NCI-H748 treated with DMSO at 0.1 percent for 48 hours (cell line): Measurements from ENCODE around the gene TMEM18.
"Not testable (repeated sequence)": the region's sequence is repeated elsewhere in the genome, so short reads cannot be mapped to it uniquely, and the experiment has no call there.

Source experiments
- DNase-seq: peaks from one replicate; lab custom pipeline; 2025; lab: John Stamatoyannopoulos, UW

The TMEM18 gene

DNA sequence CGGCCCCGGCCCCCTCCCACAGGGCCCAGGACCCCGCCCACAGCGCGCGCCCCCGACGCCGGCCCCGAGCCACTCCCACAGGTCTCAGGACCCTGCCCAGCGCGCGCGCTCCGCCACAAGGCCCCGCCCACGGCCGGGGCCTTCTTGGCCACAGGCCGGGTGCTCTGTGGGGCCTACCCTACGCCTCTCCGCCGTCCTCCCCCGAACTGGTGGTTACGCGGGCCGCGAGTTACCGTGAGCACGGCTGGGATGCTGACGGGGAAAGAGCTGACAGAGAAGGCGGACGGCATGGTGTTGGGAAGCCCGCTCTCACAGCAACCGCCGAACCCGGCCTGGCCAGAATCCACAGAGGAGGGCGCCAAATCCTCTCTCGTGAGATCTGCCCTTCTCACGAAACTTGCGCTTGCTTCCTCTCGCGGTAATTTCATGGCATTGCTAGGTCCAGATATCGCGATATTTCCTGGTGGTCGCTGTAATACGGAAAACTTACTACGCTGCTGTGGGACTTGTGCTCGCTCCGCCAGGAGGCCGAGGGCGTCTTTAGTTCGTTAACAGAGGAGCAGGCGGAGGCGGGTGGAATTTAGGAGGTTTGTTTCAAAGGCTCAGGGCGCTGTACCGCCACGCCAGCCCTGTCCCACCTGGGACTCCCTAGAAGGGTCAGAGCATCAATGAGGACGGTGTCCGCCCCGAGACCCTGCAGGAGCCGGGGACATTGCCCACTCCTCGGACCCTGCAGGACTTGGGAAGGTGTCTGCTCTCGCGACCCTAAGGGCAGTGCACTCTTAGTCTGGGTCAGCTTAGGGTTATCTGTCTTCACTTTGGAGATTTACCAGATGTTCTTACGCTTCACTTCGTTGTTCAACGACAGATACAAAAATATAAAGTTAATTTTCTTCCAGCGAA, at the start of gene TMEM18:
TMEM18 (minus strand) TSS at position 351 of the 903 bp plus-strand sequence; CDS start at position 290, 61 bp downstream.
- peak; percentile 95 for DNase-seq

GRCh38 chr2:726169-726568, 49.0 kb upstream of the TMEM18 start:
- no peak for DNase-seq

- DNase-seq: no peak
Observed at GRCh38 chr2:725468-725867, 48.3 kb upstream of the TMEM18 start.

DNA sequence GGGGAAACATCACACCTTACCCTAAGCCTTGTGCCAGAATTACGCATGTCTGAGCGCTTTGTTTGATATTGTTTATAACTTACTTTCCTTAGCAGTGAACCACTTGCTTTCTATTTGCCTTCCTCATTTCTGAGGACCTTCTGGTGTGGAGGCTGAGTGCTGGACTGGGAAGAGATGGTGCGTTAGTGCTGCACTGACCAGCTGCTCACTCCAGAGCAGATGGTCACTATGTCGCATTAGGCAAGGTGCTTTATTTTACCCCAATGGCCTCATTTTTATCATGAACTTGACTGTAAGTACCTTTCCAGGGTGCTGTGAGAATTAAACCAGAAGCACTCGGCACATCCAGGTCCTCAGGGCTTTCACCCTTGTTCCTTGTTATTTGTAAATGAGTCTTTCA, 46.6 kb upstream of the TMEM18 start:
- DNase-seq: no peak

- DNase-seq: no peak
Observed at GRCh38 chr2:720842-721241, 43.6 kb upstream of the TMEM18 start.

- no peak for DNase-seq
Observed at GRCh38 chr2:719734-720133, 42.5 kb upstream of the TMEM18 start.

DNA sequence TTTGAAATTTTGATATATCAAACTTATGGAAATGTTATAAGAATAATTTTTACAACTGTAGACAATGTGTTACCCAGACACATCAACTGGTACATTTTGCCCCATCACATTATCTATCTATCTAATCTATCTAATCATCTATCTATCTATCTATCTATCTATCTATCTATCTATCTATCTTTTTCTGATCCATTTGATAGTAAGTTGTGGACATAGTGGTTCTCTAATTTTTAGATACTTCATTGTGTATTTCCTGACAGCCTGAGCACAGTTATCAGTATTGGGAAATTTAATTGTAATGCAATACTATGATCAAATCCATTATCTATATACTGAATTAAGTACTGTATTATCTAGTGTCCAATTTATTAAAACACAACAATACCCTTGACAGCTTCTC, 42.0 kb upstream of the TMEM18 start:
- DNase-seq: no peak

DNA sequence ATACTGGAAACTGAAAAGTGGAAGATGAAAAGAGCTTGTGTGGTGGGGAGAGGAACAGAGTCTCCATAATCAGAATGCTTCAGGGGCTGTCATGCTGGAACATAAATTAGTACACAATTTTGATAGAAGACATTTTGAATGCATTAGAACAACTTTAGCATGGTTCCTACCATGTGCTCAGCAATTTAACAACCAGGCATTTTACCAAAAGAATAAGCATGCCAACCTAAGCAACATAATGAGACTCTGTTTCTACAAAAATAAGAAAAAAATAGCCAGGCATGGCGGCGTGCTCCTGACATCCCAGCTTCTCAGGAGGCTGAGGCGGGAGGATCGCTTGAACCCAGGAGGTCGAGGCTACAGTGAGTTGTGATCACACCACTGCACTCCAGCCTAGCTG, 40.5 kb upstream of the TMEM18 start:
- DNase-seq: no peak

DNA sequence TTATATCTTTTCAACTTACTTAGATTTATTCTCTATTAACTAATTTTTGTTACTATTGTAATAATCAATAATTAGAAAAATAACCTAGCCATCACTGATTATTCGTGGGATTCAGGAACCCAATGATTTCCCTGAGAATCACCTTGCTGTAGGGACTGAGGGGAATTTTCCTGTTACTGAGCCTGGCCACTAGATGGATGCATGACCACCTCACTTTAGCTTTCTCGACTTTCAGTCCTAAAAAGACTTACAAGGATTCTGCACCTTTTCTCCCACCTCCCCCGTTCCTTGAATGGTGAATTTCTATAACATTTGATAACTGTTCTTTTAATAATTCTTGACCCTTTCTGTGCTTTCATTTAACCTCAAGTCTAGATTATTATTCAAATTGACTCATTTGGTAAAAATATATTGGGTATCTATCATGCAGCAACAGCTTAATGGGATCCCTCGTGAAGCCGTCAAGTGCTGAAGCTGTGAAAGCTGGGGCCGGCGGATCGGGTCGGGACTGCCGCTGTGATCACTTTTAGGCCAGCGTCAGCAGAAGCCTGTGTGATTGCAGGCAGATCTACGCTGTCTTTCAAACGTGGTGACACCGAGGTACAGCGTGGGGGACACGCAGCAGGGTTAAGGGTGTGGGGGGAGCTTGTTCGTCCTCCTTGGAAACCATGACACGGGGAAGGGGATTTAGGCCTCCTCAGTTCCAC, 38.8 kb upstream of the TMEM18 start:
- DNase-seq: peak; percentile 29

DNA sequence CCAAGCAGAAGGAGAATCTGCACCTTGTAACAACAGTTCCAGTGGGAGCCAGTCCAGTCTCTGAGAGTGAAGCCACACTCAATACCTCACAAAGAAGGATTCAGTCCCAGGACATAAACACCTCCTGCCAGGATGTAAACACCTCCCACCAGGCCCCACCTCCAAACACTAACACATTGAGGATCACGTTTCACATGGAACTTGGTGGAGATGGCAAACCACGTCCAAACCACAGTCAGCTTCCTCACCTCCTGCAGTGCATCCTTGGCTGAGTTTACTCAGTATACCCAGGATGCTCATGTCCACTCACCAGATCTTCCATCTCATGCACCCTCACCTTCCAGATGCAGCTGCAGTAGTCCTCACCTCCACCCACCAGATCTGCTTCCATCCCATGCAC, 37.8 kb upstream of the TMEM18 start:
- no peak for DNase-seq

DNA sequence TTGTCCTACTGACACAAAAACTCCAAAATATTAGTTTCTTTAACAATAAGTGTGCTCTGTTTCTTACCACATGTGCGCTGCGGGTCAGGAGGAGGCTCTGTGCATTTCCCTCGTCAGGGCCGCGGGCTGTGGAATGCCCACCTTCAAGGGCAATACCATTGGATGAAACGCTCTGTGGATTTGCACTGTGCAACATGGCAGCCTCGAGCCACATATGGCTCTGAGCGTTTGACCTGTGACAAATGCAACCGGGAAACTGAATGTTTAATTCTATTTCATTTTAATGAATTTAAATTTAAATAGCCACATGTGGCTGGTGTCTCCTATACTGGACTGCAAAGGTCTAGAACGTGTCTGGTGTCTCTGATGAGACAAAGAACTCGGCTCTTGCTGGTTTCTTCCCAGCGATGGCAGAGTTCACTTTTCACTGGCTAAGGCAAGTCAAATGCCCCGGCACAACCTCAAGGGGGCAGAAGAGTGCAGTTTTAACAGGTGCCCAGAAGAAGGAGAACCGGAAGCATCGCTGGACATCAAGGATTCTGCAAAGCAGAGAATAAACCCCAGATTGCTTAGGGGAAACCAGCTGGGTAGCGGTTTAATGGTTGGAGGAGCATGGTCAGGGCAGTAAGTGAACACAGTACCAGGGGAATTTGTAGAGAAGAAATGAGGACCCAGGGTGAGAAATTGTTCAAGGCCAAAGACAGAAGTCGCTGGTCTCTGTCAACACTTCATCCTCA, 37.0 kb upstream of the TMEM18 start:
- DNase-seq: peak; percentile 70

DNA sequence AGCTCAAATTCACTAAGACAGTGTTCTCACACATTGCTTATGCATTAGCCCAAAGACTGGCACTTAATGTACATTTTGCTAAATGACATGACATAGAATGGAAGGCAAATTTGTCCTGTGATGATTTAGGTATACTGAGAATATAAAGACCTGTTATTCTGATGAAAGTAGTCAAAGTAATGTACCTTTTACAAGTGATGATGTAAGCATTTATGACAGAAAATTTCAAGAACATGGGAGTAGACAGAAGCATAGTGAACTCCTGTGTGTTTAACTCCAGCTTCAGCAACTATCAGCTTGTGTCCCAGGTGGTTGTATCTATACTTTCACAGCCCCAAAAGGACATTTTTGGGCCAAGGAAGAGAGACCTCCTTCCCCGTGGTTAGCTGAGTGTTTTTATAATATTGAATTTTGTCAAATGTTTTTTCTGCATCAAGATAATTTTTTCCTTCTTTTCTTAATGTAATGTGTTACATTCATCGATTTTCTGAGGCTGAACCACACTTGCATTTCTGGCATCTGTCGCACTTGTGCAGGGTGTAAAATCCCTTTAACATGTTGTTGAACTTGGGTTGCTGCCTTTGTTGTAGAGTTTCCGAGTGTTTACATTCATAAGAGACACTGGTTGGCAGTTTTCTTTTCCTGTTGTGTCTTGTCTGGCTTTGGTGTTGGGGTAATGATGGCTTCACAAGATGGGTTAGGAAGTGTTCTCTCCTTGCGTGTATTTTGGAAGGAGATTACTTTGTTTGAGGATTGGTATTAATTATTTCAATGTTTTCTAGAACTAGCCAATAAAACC, 33.9 kb upstream of the TMEM18 start:
- no peak for DNase-seq

- DNase-seq: no peak
Observed at GRCh38 chr2:709138-709765, 32.0 kb upstream of the TMEM18 start.

- no peak for DNase-seq
Observed at GRCh38 chr2:708667-709066, 31.5 kb upstream of the TMEM18 start.

GRCh38 chr2:705971-706511, 28.8 kb upstream of the TMEM18 start:
- DNase-seq: no peak

- DNase-seq: not testable (repeated sequence)
Observed at GRCh38 chr2:702765-703164, 25.6 kb upstream of the TMEM18 start.

DNA sequence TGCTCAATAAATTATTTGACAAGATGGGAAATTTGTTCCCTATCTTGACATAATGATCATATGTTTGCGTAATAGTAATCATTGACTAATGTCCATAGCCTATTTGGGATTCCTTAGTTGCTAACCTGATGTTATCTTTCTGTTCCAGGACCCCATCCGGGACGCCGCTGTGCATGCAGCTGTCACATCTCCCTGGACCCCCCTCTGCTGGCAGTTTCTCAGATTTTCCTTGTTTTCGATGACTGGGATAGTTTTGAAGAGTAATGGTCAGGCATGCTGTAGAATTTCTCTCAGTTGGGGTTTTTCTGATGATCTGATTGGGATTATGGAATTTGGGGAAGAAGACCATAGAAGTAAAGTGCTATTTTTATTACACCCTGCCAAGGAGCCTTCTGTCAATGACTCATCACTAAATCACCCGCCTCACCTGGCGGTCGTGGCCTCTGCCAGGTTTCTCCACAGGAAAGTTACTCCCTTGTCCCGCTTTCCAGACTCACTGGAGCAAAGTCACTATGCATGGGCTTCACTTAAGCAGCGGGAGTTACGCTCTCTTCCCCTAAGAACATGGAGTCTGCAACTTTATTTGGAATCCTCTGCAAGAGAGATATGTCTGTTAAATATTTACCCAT, 19.9 kb upstream of the TMEM18 start:
- no peak for DNase-seq

GRCh38 chr2:696463-696862, 19.3 kb upstream of the TMEM18 start:
- DNase-seq: no peak

GRCh38 chr2:694906-695510, 17.8 kb upstream of the TMEM18 start:
- DNase-seq: no peak

DNA sequence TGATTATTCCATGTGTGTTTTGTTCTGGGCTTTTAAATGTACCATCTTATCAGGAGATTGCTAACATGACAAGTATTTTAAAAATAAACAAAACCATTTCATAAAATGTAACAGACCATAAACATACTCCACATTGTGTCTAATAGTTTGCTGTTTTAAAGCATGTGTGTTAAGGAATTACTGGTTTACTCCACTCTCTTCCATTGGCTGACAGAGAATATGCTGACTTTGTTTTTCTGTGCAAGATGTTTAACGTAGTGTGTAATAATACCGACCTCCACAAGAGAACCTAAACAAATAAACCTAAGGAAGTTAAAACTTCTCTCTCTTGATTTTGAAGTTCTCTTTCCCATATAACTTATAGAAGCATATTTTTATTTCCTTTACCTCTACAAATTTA, 17.0 kb upstream of the TMEM18 start:
- no peak for DNase-seq
